GM23338 (cell line): ENCODE results near the gene MEGF11. TPM values are rescaled to one million over a fixed set of nuclear protein-coding genes. Genes with fewer than 3 reads are reported as not detected.
"Not testable (repeated sequence)": the region's sequence is repeated elsewhere in the genome, so short reads cannot be mapped to it uniquely, and the experiment has no call there.

Experiments
- ATAC-seq: fragments of 200-7000 bp; cut with Tn5 transposase; 3 replicates; pipeline ENCODE4 v1.9.1; 2020
- DNase-seq: peaks from one replicate; pipeline ENCODE4 v3.0.0-alpha.2; 2015; ENCODE audit warnings: low spot score
- H2AFZ ChIP-seq: fragments of 200-600 bp; sonication (generic); 2 replicates; pipeline ENCODE4 v1.8.0; 2016; ENCODE audit warnings: antibody characterized with exemption, mild to moderate bottlenecking, moderate library complexity
- H3F3A ChIP-seq: fragments of 200-600 bp; sonication (generic); replicated peaks from 2 replicates; pipeline ENCODE4 v1.8.0; 2017; ENCODE audit warnings: antibody characterized with exemption, mixed run types, low read depth
- H3K27ac ChIP-seq: fragments of 200-600 bp; sonication (generic); 2 replicates; pipeline ENCODE4 v1.6.1; 2016; ENCODE audit warnings: low read depth
- H3K27me3 ChIP-seq: fragments of 200-600 bp; sonication (generic); 2 replicates; pipeline ENCODE4 v1.8.0; 2016; ENCODE audit warnings: mild to moderate bottlenecking, mixed run types, moderate library complexity; ENCODE audit not compliant: insufficient read depth
- H3K36me3 ChIP-seq: fragments of 200-600 bp; sonication (generic); 2 replicates; pipeline ENCODE4 v1.8.0; 2016; ENCODE audit warnings: mild to moderate bottlenecking; ENCODE audit not compliant: insufficient read depth
- H3K4me1 ChIP-seq: fragments of 200-600 bp; sonication (generic); 2 replicates; pipeline ENCODE4 v1.8.0; 2016; ENCODE audit warnings: mild to moderate bottlenecking, moderate library complexity; ENCODE audit not compliant: insufficient read depth
- H3K4me2 ChIP-seq: fragments of 200-600 bp; sonication (generic); 2 replicates; pipeline ENCODE4 v1.7.1; 2017; ENCODE audit warnings: mixed run types
- H3K4me3 ChIP-seq: fragments of 200-600 bp; sonication (generic); 2 replicates; pipeline ENCODE4 v1.6.1; 2016; ENCODE audit warnings: mixed run types
- H3K79me2 ChIP-seq: fragments of 200-600 bp; sonication (generic); replicated peaks from 2 replicates; pipeline ENCODE4 v1.8.0; 2017; ENCODE audit warnings: mild to moderate bottlenecking; ENCODE audit not compliant: insufficient read depth
- H3K9me2 ChIP-seq: fragments of 200-600 bp; sonication (generic); 2 replicates; pipeline ENCODE4 v1.8.0; 2017; ENCODE audit not compliant: insufficient read depth
- H4K20me1 ChIP-seq: fragments of 200-600 bp; sonication (generic); replicated peaks from 2 replicates; pipeline ENCODE4 v1.8.0; 2017; ENCODE audit warnings: mild to moderate bottlenecking; ENCODE audit not compliant: insufficient read depth
- H3K27ac Mint-ChIP-seq: 2 replicates; pipeline ENCODE4 v1.8.0; 2020; ENCODE audit warnings: inconsistent platforms, mild to moderate bottlenecking, moderate library complexity, mixed read lengths
- H3K27me3 Mint-ChIP-seq: 3 replicates; pipeline ENCODE4 v1.8.0; 2022; ENCODE audit warnings: low read depth, mild to moderate bottlenecking, moderate library complexity, mixed read lengths, inconsistent platforms; ENCODE audit not compliant: insufficient read depth, poor library complexity
- H3K36me3 Mint-ChIP-seq: 3 replicates; pipeline ENCODE4 v1.8.0; 2021; ENCODE audit warnings: low read depth, mild to moderate bottlenecking, inconsistent platforms, moderate library complexity, mixed read lengths
- H3K4me1 Mint-ChIP-seq: 3 replicates; pipeline ENCODE4 v1.8.0; 2020; ENCODE audit warnings: mild to moderate bottlenecking, inconsistent platforms, mixed read lengths
- H3K4me3 Mint-ChIP-seq: 3 replicates; pipeline ENCODE4 v1.8.0; 2021; ENCODE audit warnings: moderate library complexity, mild to moderate bottlenecking, inconsistent platforms, mixed read lengths
- H3K9me3 Mint-ChIP-seq: 3 replicates; pipeline ENCODE4 v1.8.0; 2020; ENCODE audit warnings: moderate library complexity, mild to moderate bottlenecking, inconsistent platforms, mixed read lengths
- CREB1 ChIP-seq: fragments of 250-450 bp; sonication (Bioruptor Pico); IDR thresholded peaks from 2 replicates; pipeline ENCODE4 v1.5.0; 2020; ENCODE audit warnings: low read depth, mild to moderate bottlenecking, moderate library complexity
- ETS1 ChIP-seq: IDR thresholded peaks from 2 replicates; pipeline ENCODE4 v1.6.1; 2016; ENCODE audit warnings: antibody characterized with exemption
- EZH2 ChIP-seq: fragments of 200-600 bp; sonication (generic); IDR thresholded peaks from one replicate; pipeline ENCODE4 v1.8.0; 2017; ENCODE audit warnings: antibody characterized with exemption, mild to moderate bottlenecking, low read depth; ENCODE audit not compliant: unreplicated experiment
- JUNB ChIP-seq: IDR thresholded peaks from one replicate; pipeline ENCODE4 v1.6.1; 2016; ENCODE audit warnings: antibody characterized with exemption; ENCODE audit not compliant: unreplicated experiment
- NANOG ChIP-seq: IDR thresholded peaks from 2 replicates; pipeline ENCODE4 v1.6.1; 2016; ENCODE audit warnings: antibody characterized with exemption, borderline replicate concordance
- POLR2AphosphoS5 ChIP-seq: IDR thresholded peaks from 2 replicates; pipeline ENCODE4 v1.6.1; 2016; ENCODE audit warnings: antibody characterized with exemption, low read depth
- STAT1 ChIP-seq: IDR thresholded peaks from one replicate; pipeline ENCODE4 v1.6.1; 2016; ENCODE audit warnings: antibody characterized with exemption; ENCODE audit not compliant: unreplicated experiment
- ZNF114 ChIP-seq: fragments of 250-450 bp; sonication (Bioruptor Pico); IDR thresholded peaks from 2 replicates; pipeline ENCODE4 v1.5.0; 2020; ENCODE audit warnings: mild to moderate bottlenecking, moderate library complexity
- ZNF462 ChIP-seq: fragments of 250-450 bp; sonication (Bioruptor Pico); IDR thresholded peaks from 2 replicates; pipeline ENCODE4 v1.5.0; 2020; ENCODE audit warnings: mild to moderate bottlenecking, moderate library complexity
- polyA plus RNA-seq: library from polyadenylated mRNA; unstranded; fragments of >200 nt; fragmentation: Nextera tagmentation; extraction: Ambion mirVana; gene quantifications from 2 replicates; pipeline ENCODE4 v1.2.1, GENCODE V29; 2016
- total RNA-seq: library from RNA; depleted of rRNA; stranded (reverse); fragments of >200 nt; shearing (Covaris generic); gene quantifications from 2 replicates; pipeline ENCODE4 v1.2.3, GENCODE V29; 2014

Gene MEGF11
- total and polyA plus RNA-seq, 2 experiments from 2014 or later: 1.3 to 1.9 TPM

DNA sequence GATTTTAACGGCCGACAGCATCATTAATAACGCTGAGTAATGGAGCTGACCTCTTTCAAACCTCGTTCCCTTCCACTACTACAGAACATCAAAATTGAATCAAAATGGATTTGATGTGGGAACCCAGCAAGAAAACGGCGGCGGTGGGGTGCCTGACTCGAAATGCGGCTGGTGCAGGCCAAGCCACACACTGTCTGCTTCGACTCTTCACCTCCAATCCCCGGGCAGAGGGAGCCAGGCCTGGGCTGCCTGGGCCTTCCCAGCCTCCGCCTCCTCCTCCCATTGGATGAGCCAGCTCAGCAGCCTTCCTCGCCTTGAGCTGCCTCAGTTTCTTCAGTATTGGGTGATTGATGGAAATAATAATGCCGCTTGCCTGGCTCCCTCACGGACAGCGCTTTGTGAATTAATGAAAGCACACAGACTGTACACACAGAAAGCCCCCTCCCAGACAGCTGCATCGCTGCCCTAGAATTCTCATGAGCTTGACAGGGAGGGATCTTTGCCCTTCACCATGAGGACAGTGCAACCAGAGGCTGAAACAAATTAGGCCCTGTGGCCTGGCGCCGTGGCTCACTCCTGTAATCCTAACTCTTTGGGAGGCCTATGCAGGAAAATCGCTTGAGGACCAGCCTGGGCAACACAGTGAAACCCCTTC is 11.4 kb upstream of the MEGF11 start:
- H2AFZ ChIP-seq: peak overlapping the region; percentile 56; the same call in 1 of the 2 replicates
- no peak for TF ChIP-seq CREB1
- H3K4me3 ChIP-seq: no peak overlapping the region
- Mint-ChIP-seq H3K27me3 (peaks cover 4% of the 10 kb centered on the region), H3K4me1 (peaks cover 6% of the 10 kb centered on the region), H3K27ac (no peak overlapping the region), H3K9me3 (peaks cover 13% of the 10 kb centered on the region), H3K36me3 (peaks cover 9% of the 10 kb centered on the region), H3K4me3 (no peak overlapping the region)
- DNase-seq (peak; percentile 13), ATAC-seq (peak; percentile 71)
- no peaks in the 10 kb centered on the region for H3K27me3 ChIP-seq
- H3K36me3 ChIP-seq: no peaks in the 10 kb centered on the region; the same call in 1 of the 2 replicates
- no peak overlapping the region for H3K4me2 ChIP-seq
- 0 out of 2 replicates have a peak, but pooled peaks cover 4% of the 10 kb centered on the region for H3K4me1 ChIP-seq
- H3K79me2 ChIP-seq: no peaks in the 10 kb centered on the region
- H3F3A ChIP-seq: no peaks in the 10 kb centered on the region
- no peaks in the 10 kb centered on the region for H3K9me2 ChIP-seq
- H3K27ac ChIP-seq: no peak overlapping the region
- H4K20me1 ChIP-seq: no peaks in the 10 kb centered on the region

- H3K4me3 Mint-ChIP-seq: not testable (repeated sequence)
Observed at GRCh38 chr15:66262837-66263236, 9.3 kb upstream of the MEGF11 start.

GRCh38 chr15:66261056-66261455 is 7.5 kb upstream of the MEGF11 start:
- DNase-seq (no peak), ATAC-seq (no peak)
- Histone ChIP-seq H2AFZ (no peak overlapping the region), H4K20me1 (no peaks in the 10 kb centered on the region), H3F3A (no peaks in the 10 kb centered on the region), H3K4me1 (no peaks in the 10 kb centered on the region), H3K79me2 (no peaks in the 10 kb centered on the region), H3K27me3 (peaks cover 24% of the 10 kb centered on the region), H3K36me3 (no peaks in the 10 kb centered on the region; the same call in 1 of the 2 replicates), H3K4me2 (no peak overlapping the region), H3K27ac (no peak overlapping the region), H3K9me2 (no peaks in the 10 kb centered on the region), H3K4me3 (no peak overlapping the region)
- Mint-ChIP-seq H3K4me1 (no peaks in the 10 kb centered on the region), H3K27me3 (peaks cover 11% of the 10 kb centered on the region), H3K27ac (no peak overlapping the region), H3K4me3 (no peak overlapping the region), H3K36me3 (peaks cover 9% of the 10 kb centered on the region), H3K9me3 (peaks cover 13% of the 10 kb centered on the region)
- no peak for TF ChIP-seq STAT1
- no peak for TF ChIP-seq CREB1
- no peak for TF ChIP-seq ZNF114 (CRISPR knock-in tag)
- TF ChIP-seq ETS1: no peak
- TF ChIP-seq ZNF462: no peak
- TF ChIP-seq NANOG: no peak
- TF ChIP-seq EZH2: no peak
- no peak for TF ChIP-seq JUNB
- TF ChIP-seq POLR2AphosphoS5: no peak

More at GRCh38 chr15:66262837-66263236, 9.3 kb upstream of the MEGF11 start:
- H3K9me2 ChIP-seq, H3K36me3 Mint-ChIP-seq, H3K79me2 ChIP-seq, H3K4me1 Mint-ChIP-seq, H3K4me1 ChIP-seq, H3K27me3 ChIP-seq, H3K27ac Mint-ChIP-seq, H3K36me3 ChIP-seq, H3F3A ChIP-seq, H3K27me3 Mint-ChIP-seq, H4K20me1 ChIP-seq, DNase-seq, H3K4me2 ChIP-seq, ATAC-seq, H2AFZ ChIP-seq, H3K4me3 ChIP-seq, H3K27ac ChIP-seq: not testable (repeated sequence)
- H3K9me3 Mint-ChIP-seq: peaks cover 13% of the 10 kb centered on the region
